Breast epithelium (tissue), 3 donors: ENCODE data around the gene ERC1.

Experiments used
- POLR2A ChIP-seq: fragments of 450-650 bp; IDR thresholded peaks from one replicate; pipeline ENCODE4 v1.6.1; 2016; ENCODE audit warnings: antibody characterized with exemption, mild to moderate bottlenecking, moderate library complexity
- TF ChIP-seq, protein P1 (sequence below), 3 donors: fragments of 450-650 bp; IDR thresholded peaks; one replicate each; pipeline ENCODE4 v1.5.1; 2016 to 2017; ENCODE audit warnings: antibody characterized with exemption in 3 of 3, mild to moderate bottlenecking in 3 of 3, moderate library complexity in 3 of 3

DNA sequence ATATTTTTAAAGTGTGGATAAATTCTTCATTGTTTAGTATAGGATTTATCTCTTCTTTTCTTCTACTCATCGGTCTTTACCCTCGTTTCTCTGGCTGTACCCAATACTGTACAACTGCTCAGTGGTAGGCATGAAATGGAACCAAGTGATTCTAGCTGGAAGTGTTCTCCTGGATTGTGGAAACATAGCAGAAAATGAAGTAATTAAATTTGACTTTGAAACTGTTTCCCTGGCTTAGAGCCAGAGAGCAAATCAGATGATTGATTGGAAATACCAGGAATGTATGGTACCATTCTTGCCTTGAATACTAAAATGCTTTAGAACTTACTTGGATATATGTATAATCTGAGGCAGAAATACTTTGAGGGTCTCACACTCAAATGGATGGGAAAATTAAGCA is 292.3 kb downstream of the ERC1 start:
- TF ChIP-seq, protein P1, sequence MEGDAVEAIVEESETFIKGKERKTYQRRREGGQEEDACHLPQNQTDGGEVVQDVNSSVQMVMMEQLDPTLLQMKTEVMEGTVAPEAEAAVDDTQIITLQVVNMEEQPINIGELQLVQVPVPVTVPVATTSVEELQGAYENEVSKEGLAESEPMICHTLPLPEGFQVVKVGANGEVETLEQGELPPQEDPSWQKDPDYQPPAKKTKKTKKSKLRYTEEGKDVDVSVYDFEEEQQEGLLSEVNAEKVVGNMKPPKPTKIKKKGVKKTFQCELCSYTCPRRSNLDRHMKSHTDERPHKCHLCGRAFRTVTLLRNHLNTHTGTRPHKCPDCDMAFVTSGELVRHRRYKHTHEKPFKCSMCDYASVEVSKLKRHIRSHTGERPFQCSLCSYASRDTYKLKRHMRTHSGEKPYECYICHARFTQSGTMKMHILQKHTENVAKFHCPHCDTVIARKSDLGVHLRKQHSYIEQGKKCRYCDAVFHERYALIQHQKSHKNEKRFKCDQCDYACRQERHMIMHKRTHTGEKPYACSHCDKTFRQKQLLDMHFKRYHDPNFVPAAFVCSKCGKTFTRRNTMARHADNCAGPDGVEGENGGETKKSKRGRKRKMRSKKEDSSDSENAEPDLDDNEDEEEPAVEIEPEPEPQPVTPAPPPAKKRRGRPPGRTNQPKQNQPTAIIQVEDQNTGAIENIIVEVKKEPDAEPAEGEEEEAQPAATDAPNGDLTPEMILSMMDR (IDR thresholded peaks at IDR 0.05), result no peak
- no peak for TF ChIP-seq POLR2A
